HEK293 (cell line): ENCODE measurements around the gene ODAD4.

Experiments used
- GFI1B ChIP-seq: fragments of 450-650 bp; formaldehyde crosslinking; IDR thresholded peaks from 2 replicates; pipeline ENCODE4 v1.5.1; 2016; ENCODE audit warnings: missing biosample characterization, missing genetic modification characterization
- HOXD13 ChIP-seq: sonication (generic); formaldehyde crosslinking; IDR thresholded peaks from 2 replicates; pipeline ENCODE4 v1.8.0; 2022; ENCODE audit warnings: missing genetic modification reagents, borderline replicate concordance
- KLF16 ChIP-seq: fragments of 450-650 bp; formaldehyde crosslinking; IDR thresholded peaks from 2 replicates; pipeline ENCODE4 v1.5.1; 2017; ENCODE audit warnings: missing biosample characterization, missing genetic modification characterization
- KLF8 ChIP-seq: fragments of 450-650 bp; formaldehyde crosslinking; IDR thresholded peaks from 2 replicates; pipeline ENCODE4 v1.5.1; 2016; ENCODE audit warnings: missing biosample characterization, missing genetic modification characterization
- SCRT2 ChIP-seq: fragments of 450-650 bp; formaldehyde crosslinking; IDR thresholded peaks from 2 replicates; pipeline ENCODE4 v1.5.1; 2016; ENCODE audit warnings: missing biosample characterization, missing genetic modification characterization
- ZFP37 ChIP-seq: fragments of 450-650 bp; formaldehyde crosslinking; IDR thresholded peaks from 2 replicates; pipeline ENCODE4 v1.5.1; 2016; ENCODE audit warnings: missing biosample characterization, missing genetic modification characterization
- ZIC2 ChIP-seq: fragments of 450-650 bp; formaldehyde crosslinking; IDR thresholded peaks from 2 replicates; pipeline ENCODE4 v1.5.1; 2016; ENCODE audit warnings: missing biosample characterization, missing genetic modification characterization
- ZNF132 ChIP-seq: fragments of 450-650 bp; formaldehyde crosslinking; IDR thresholded peaks from 2 replicates; pipeline ENCODE4 v1.5.1; 2017; ENCODE audit warnings: missing biosample characterization, missing genetic modification characterization, borderline replicate concordance
- ZNF146 ChIP-seq: fragments of 450-650 bp; formaldehyde crosslinking; IDR thresholded peaks from 2 replicates; pipeline ENCODE4 v1.5.1; 2016; ENCODE audit warnings: missing biosample characterization, missing genetic modification characterization
- ZNF184 ChIP-seq: fragments of 450-650 bp; IDR thresholded peaks from 2 replicates; pipeline ENCODE4 v1.5.1; 2018; ENCODE audit warnings: missing biosample characterization, mild to moderate bottlenecking, missing genetic modification characterization
- ZNF223 ChIP-seq: fragments of 450-650 bp; formaldehyde crosslinking; IDR thresholded peaks from 2 replicates; pipeline ENCODE4 v1.5.1; 2016; ENCODE audit warnings: missing biosample characterization, missing genetic modification characterization
- ZNF266 ChIP-seq: fragments of 450-650 bp; formaldehyde crosslinking; IDR thresholded peaks from 2 replicates; pipeline ENCODE4 v1.5.1; 2016; ENCODE audit warnings: missing biosample characterization, missing genetic modification characterization, low read depth
- ZNF324 ChIP-seq: fragments of 450-650 bp; formaldehyde crosslinking; IDR thresholded peaks from 2 replicates; pipeline ENCODE4 v1.5.1; 2016; ENCODE audit warnings: missing biosample characterization, missing genetic modification characterization
- ZNF366 ChIP-seq: fragments of 450-650 bp; formaldehyde crosslinking; conservative IDR thresholded peaks from 2 replicates; pipeline ENCODE4 v1.5.1; 2016; ENCODE audit warnings: missing biosample characterization, missing genetic modification characterization
- ZNF433 ChIP-seq: fragments of 450-650 bp; formaldehyde crosslinking; IDR thresholded peaks from 2 replicates; pipeline ENCODE4 v1.5.1; 2016; ENCODE audit warnings: missing biosample characterization, missing genetic modification characterization, low read depth
- ZNF501 ChIP-seq: fragments of 450-650 bp; formaldehyde crosslinking; IDR thresholded peaks from 2 replicates; pipeline ENCODE4 v1.5.1; 2016; ENCODE audit warnings: missing biosample characterization, missing genetic modification characterization
- ZNF521 ChIP-seq: fragments of 450-650 bp; formaldehyde crosslinking; IDR thresholded peaks from 2 replicates; pipeline ENCODE4 v1.5.1; 2017; ENCODE audit warnings: missing biosample characterization, mild to moderate bottlenecking, missing genetic modification characterization
- ZNF548 ChIP-seq: fragments of 450-650 bp; formaldehyde crosslinking; IDR thresholded peaks from 2 replicates; pipeline ENCODE4 v1.5.1; 2016; ENCODE audit warnings: missing biosample characterization, missing genetic modification characterization
- ZNF677 ChIP-seq: fragments of 450-650 bp; IDR thresholded peaks from 2 replicates; pipeline ENCODE4 v1.5.0; 2018; ENCODE audit warnings: missing biosample characterization, mild to moderate bottlenecking, missing genetic modification characterization, moderate library complexity
- ZNF785 ChIP-seq: fragments of 450-650 bp; formaldehyde crosslinking; IDR thresholded peaks from 2 replicates; pipeline ENCODE4 v1.5.1; 2016; ENCODE audit warnings: missing biosample characterization, missing genetic modification characterization
- ZNF830 ChIP-seq: fragments of 450-650 bp; IDR thresholded peaks from 2 replicates; pipeline ENCODE4 v1.5.0; 2018; ENCODE audit warnings: missing biosample characterization, missing genetic modification characterization, low read depth, mild to moderate bottlenecking, moderate library complexity
- TF ChIP-seq, protein P1 (sequence below): fragments of 450-650 bp; formaldehyde crosslinking; conservative IDR thresholded peaks from 2 replicates; pipeline ENCODE4 v1.5.1; 2016; ENCODE audit warnings: low read depth, missing biosample characterization, missing genetic modification characterization
- TF ChIP-seq, protein P2 (sequence below): fragments of 450-650 bp; formaldehyde crosslinking; IDR thresholded peaks from 2 replicates; pipeline ENCODE4; 2016; ENCODE audit warnings: missing biosample characterization, missing genetic modification characterization
- TF ChIP-seq, protein P3 (sequence below): IDR thresholded peaks from 2 replicates; pipeline ENCODE4 v1.6.1; 2011; ENCODE audit warnings: mild to moderate bottlenecking, low read depth, low read length, borderline replicate concordance
- TF ChIP-seq, protein P4 (sequence below): fragments of 450-650 bp; formaldehyde crosslinking; IDR thresholded peaks from 2 replicates; pipeline ENCODE4 v1.5.1; 2016; ENCODE audit warnings: missing biosample characterization, missing genetic modification characterization, borderline replicate concordance
- TF ChIP-seq, protein P5 (sequence below): fragments of 450-650 bp; formaldehyde crosslinking; IDR thresholded peaks from 2 replicates; pipeline ENCODE4 v1.5.1; 2016; ENCODE audit warnings: missing biosample characterization, missing genetic modification characterization

The ODAD4 gene

DNA sequence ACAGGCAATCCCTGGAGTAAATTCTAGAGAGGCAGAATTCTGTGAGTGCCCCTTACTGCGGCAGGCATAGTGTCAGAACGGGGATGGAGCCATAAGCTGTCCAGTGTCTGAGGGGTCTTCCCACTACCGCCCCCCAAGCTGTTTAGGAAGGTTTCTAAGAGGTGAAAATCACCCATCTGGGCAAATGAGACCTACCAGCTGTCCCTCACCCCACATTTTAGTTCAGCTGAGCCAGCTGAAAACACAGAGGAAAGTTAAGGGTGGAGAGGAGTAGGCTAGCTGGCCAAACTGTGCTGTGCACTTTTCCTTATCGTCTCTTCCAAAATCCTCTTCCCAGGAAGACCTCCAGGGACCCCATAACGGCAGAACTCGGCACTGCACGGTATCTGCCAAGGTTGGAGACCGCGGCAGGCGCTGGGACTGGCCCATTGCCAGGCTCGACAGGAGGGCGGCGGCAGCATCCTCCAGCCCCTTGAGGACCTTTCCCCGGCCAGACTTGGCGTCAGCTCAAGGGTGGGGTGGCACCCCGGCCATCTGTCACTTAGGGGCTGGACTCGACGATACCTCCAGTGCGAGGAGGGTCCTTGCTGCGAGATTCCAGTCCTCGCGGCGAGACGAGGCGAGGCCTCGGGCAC, 12.6 kb upstream of the ODAD4 start (continued):
- TF ChIP-seq, protein P1, sequence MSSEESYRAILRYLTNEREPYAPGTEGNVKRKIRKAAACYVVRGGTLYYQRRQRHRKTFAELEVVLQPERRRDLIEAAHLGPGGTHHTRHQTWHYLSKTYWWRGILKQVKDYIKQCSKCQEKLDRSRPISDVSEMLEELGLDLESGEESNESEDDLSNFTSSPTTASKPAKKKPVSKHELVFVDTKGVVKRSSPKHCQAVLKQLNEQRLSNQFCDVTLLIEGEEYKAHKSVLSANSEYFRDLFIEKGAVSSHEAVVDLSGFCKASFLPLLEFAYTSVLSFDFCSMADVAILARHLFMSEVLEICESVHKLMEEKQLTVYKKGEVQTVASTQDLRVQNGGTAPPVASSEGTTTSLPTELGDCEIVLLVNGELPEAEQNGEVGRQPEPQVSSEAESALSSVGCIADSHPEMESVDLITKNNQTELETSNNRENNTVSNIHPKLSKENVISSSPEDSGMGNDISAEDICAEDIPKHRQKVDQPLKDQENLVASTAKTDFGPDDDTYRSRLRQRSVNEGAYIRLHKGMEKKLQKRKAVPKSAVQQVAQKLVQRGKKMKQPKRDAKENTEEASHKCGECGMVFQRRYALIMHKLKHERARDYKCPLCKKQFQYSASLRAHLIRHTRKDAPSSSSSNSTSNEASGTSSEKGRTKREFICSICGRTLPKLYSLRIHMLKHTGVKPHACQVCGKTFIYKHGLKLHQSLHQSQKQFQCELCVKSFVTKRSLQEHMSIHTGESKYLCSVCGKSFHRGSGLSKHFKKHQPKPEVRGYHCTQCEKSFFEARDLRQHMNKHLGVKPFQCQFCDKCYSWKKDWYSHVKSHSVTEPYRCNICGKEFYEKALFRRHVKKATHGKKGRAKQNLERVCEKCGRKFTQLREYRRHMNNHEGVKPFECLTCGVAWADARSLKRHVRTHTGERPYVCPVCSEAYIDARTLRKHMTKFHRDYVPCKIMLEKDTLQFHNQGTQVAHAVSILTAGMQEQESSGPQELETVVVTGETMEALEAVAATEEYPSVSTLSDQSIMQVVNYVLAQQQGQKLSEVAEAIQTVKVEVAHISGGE (tag by site-specific recombination), result no peak
- TF ChIP-seq ZNF521 (tag by site-specific recombination) (no peak), ZNF501 (no peak; the same call in 1 of the 2 replicates), ZNF548 (tag by site-specific recombination) (no peak), ZNF785 (tag by site-specific recombination) (no peak), ZNF184 (tag by site-specific recombination) (no peak), GFI1B (tag by site-specific recombination) (no peak), ZNF146 (tag by site-specific recombination) (no peak), SCRT2 (tag by site-specific recombination) (no peak), ZFP37 (tag by site-specific recombination) (no peak), ZNF266 (tag by site-specific recombination) (no peak), ZNF324 (peak; percentile 27; the same call in 1 of the 2 replicates), ZIC2 (tag by site-specific recombination) (peak; percentile 91), ZNF830 (tag by site-specific recombination) (no peak), ZNF677 (tag by site-specific recombination) (no peak), HOXD13 (no peak), KLF16 (tag by site-specific recombination) (peak; percentile 35; the same call in 1 of the 2 replicates), ZNF433 (tag by site-specific recombination) (no peak), ZNF132 (tag by site-specific recombination) (no peak), KLF8 (tag by site-specific recombination) (peak; percentile 51), ZNF366 (no peak), ZNF223 (tag by site-specific recombination) (no peak)
- TF ChIP-seq, protein P2, sequence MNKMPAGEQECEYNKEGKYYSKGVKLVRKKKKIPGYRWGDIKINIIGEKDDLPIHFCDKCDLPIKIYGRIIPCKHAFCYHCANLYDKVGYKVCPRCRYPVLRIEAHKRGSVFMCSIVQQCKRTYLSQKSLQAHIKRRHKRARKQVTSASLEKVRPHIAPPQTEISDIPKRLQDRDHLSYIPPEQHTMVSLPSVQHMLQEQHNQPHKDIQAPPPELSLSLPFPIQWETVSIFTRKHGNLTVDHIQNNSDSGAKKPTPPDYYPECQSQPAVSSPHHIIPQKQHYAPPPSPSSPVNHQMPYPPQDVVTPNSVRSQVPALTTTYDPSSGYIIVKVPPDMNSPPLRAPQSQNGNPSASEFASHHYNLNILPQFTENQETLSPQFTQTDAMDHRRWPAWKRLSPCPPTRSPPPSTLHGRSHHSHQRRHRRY (tag by site-specific recombination), result no peak
- TF ChIP-seq, protein P3, sequence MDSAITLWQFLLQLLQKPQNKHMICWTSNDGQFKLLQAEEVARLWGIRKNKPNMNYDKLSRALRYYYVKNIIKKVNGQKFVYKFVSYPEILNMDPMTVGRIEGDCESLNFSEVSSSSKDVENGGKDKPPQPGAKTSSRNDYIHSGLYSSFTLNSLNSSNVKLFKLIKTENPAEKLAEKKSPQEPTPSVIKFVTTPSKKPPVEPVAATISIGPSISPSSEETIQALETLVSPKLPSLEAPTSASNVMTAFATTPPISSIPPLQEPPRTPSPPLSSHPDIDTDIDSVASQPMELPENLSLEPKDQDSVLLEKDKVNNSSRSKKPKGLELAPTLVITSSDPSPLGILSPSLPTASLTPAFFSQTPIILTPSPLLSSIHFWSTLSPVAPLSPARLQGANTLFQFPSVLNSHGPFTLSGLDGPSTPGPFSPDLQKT, result no peak
- TF ChIP-seq, protein P4, sequence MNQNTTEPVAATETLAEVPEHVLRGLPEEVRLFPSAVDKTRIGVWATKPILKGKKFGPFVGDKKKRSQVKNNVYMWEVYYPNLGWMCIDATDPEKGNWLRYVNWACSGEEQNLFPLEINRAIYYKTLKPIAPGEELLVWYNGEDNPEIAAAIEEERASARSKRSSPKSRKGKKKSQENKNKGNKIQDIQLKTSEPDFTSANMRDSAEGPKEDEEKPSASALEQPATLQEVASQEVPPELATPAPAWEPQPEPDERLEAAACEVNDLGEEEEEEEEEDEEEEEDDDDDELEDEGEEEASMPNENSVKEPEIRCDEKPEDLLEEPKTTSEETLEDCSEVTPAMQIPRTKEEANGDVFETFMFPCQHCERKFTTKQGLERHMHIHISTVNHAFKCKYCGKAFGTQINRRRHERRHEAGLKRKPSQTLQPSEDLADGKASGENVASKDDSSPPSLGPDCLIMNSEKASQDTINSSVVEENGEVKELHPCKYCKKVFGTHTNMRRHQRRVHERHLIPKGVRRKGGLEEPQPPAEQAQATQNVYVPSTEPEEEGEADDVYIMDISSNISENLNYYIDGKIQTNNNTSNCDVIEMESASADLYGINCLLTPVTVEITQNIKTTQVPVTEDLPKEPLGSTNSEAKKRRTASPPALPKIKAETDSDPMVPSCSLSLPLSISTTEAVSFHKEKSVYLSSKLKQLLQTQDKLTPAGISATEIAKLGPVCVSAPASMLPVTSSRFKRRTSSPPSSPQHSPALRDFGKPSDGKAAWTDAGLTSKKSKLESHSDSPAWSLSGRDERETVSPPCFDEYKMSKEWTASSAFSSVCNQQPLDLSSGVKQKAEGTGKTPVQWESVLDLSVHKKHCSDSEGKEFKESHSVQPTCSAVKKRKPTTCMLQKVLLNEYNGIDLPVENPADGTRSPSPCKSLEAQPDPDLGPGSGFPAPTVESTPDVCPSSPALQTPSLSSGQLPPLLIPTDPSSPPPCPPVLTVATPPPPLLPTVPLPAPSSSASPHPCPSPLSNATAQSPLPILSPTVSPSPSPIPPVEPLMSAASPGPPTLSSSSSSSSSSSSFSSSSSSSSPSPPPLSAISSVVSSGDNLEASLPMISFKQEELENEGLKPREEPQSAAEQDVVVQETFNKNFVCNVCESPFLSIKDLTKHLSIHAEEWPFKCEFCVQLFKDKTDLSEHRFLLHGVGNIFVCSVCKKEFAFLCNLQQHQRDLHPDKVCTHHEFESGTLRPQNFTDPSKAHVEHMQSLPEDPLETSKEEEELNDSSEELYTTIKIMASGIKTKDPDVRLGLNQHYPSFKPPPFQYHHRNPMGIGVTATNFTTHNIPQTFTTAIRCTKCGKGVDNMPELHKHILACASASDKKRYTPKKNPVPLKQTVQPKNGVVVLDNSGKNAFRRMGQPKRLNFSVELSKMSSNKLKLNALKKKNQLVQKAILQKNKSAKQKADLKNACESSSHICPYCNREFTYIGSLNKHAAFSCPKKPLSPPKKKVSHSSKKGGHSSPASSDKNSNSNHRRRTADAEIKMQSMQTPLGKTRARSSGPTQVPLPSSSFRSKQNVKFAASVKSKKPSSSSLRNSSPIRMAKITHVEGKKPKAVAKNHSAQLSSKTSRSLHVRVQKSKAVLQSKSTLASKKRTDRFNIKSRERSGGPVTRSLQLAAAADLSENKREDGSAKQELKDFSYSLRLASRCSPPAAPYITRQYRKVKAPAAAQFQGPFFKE, result no peak
- TF ChIP-seq, protein P5, sequence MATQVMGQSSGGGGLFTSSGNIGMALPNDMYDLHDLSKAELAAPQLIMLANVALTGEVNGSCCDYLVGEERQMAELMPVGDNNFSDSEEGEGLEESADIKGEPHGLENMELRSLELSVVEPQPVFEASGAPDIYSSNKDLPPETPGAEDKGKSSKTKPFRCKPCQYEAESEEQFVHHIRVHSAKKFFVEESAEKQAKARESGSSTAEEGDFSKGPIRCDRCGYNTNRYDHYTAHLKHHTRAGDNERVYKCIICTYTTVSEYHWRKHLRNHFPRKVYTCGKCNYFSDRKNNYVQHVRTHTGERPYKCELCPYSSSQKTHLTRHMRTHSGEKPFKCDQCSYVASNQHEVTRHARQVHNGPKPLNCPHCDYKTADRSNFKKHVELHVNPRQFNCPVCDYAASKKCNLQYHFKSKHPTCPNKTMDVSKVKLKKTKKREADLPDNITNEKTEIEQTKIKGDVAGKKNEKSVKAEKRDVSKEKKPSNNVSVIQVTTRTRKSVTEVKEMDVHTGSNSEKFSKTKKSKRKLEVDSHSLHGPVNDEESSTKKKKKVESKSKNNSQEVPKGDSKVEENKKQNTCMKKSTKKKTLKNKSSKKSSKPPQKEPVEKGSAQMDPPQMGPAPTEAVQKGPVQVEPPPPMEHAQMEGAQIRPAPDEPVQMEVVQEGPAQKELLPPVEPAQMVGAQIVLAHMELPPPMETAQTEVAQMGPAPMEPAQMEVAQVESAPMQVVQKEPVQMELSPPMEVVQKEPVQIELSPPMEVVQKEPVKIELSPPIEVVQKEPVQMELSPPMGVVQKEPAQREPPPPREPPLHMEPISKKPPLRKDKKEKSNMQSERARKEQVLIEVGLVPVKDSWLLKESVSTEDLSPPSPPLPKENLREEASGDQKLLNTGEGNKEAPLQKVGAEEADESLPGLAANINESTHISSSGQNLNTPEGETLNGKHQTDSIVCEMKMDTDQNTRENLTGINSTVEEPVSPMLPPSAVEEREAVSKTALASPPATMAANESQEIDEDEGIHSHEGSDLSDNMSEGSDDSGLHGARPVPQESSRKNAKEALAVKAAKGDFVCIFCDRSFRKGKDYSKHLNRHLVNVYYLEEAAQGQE (tag by site-specific recombination), result no peak
